Uterus (tissue), 2 donors: ENCODE results near the gene CGNL1.

Experiments used
- CTCF ChIP-seq, 4 experiments: fragments of 200-600 bp in 2 of 4; fragments of 450-650 bp in 2 of 4; sonication (generic) in 2 of 4; IDR thresholded peaks; one replicate each; pipeline ENCODE4 v1.5.1; 2016 to 2019; ENCODE audit warnings: antibody characterized with exemption in 4 of 4, mild to moderate bottlenecking in 2 of 4, moderate library complexity in 1 of 4
- POLR2A ChIP-seq, 2 donors: fragments of 450-650 bp; IDR thresholded peaks; one replicate each; pipeline ENCODE4 v1.6.1; 2016; ENCODE audit warnings: antibody characterized with exemption in 2 of 2, mild to moderate bottlenecking in 1 of 2, moderate library complexity in 1 of 2

- TF ChIP-seq CTCF (IDR thresholded peaks at IDR 0.05) (no peak), POLR2A (IDR thresholded peaks at IDR 0.05) (no peak)
These were observed 28.8 kb downstream of the CGNL1 start for GRCh38 chr15:57405133-57405532.
